Breast epithelium (tissue), 4 donors: ENCODE data around the gene GOLGA6L7. TPM values are rescaled to one million over a fixed set of nuclear protein-coding genes. Genes with fewer than 3 reads are reported as not detected.

ENCODE experiments used
- DNase-seq, 2 donors: peaks; one replicate each; pipeline ENCODE4 v3.0.0-alpha.2; 2019; ENCODE audit warnings: low spot score in 2 of 2
- H3K27ac ChIP-seq, 2 donors: fragments of 200-600 bp; sonication (generic) in 1 of 2; one replicate each; pipeline ENCODE4 v1.5.1; 2016 to 2019; ENCODE audit warnings: mild to moderate bottlenecking in 1 of 2
- H3K27me3 ChIP-seq, 2 donors: fragments of 200-600 bp; sonication (generic) in 1 of 2; one replicate each; pipeline versions ENCODE4 v1.5.1 to v1.6.0; 2017 to 2019; ENCODE audit warnings: control low read depth in 1 of 2, mild to moderate bottlenecking in 1 of 2
- H3K36me3 ChIP-seq: fragments of 200-600 bp; one replicate; pipeline ENCODE4 v1.5.1; 2019
- H3K4me1 ChIP-seq, 2 donors: fragments of 200-600 bp; sonication (generic); one replicate each; pipeline ENCODE4 v1.5.1; 2016 to 2019; ENCODE audit warnings: control low read depth in 1 of 2
- H3K4me3 ChIP-seq, 3 donors: fragments of 200-600 bp; sonication (generic); 1 replicate in 2 of 3; 2 replicates in 1 of 3; pipeline ENCODE4 v1.5.1; 2016 to 2019; ENCODE audit warnings: mild to moderate bottlenecking in 3 of 3, moderate library complexity in 2 of 3
- H3K9me3 ChIP-seq, 2 donors: fragments of 200-600 bp; sonication (generic) in 1 of 2; one replicate each; pipeline ENCODE4 v1.5.1; 2016 to 2019; ENCODE audit warnings: control low read depth in 1 of 2
- POLR2A ChIP-seq: fragments of 450-650 bp; IDR thresholded peaks from one replicate; pipeline ENCODE4 v1.6.1; 2016; ENCODE audit warnings: antibody characterized with exemption, mild to moderate bottlenecking, moderate library complexity
- POLR2AphosphoS5 ChIP-seq, 3 donors: sonication (generic); formaldehyde crosslinking; IDR thresholded peaks; one replicate each; pipeline ENCODE4 v1.6.1; 2017; ENCODE audit warnings: antibody characterized with exemption in 3 of 3
- intact Hi-C: fragments of 100-400 bp; cut with DNase I; formaldehyde crosslinking; loops from one replicate; pipeline ENCODE4 v1.15.1; 2023; ENCODE audit warnings: low total_unique reads
- total RNA-seq, 3 donors: library from RNA; depleted of rRNA; stranded (reverse); fragments of >200 nt; gene quantifications; one replicate each; pipeline ENCODE4 v1.1.0, GENCODE V29; 2016
- TF ChIP-seq, protein P1 (sequence below), 3 donors: fragments of 450-650 bp; IDR thresholded peaks; one replicate each; pipeline ENCODE4 v1.5.1; 2016 to 2017; ENCODE audit warnings: antibody characterized with exemption in 3 of 3, mild to moderate bottlenecking in 3 of 3, moderate library complexity in 3 of 3

Gene GOLGA6L7
- total RNA-seq, 3 donors from 2014 or later, result not detected

DNA sequence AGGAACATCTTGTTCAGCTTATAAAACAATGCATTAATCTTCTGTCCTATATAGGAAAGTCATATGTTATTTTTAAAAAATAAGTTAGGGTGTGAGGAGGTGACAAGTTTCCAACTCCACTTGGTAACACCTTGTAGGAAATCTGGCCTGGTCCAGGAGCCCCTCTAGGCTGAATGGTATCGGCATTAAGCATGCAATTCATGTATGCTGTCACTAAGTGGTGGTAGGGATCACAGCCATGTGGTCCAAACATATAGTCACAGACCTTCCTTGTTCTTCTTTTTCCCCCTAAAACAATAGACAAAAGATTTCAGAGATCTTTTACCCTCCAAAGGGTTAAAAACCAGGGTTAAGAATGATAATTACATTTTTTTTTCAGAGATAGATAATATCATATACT, 33.2 kb upstream of the GOLGA6L7 start:
- no peak for DNase-seq
- Histone ChIP-seq H3K36me3 (no peaks in the 10 kb centered on the region), H3K4me3 (no peak overlapping the region), H3K4me1 (no peaks in the 10 kb centered on the region), H3K9me3 (no peaks in the 10 kb centered on the region), H3K27ac (no peak overlapping the region), H3K27me3 (peaks cover under 1 to 13% of the 10 kb centered on the region in 2 donors)
- TF ChIP-seq, protein P1, sequence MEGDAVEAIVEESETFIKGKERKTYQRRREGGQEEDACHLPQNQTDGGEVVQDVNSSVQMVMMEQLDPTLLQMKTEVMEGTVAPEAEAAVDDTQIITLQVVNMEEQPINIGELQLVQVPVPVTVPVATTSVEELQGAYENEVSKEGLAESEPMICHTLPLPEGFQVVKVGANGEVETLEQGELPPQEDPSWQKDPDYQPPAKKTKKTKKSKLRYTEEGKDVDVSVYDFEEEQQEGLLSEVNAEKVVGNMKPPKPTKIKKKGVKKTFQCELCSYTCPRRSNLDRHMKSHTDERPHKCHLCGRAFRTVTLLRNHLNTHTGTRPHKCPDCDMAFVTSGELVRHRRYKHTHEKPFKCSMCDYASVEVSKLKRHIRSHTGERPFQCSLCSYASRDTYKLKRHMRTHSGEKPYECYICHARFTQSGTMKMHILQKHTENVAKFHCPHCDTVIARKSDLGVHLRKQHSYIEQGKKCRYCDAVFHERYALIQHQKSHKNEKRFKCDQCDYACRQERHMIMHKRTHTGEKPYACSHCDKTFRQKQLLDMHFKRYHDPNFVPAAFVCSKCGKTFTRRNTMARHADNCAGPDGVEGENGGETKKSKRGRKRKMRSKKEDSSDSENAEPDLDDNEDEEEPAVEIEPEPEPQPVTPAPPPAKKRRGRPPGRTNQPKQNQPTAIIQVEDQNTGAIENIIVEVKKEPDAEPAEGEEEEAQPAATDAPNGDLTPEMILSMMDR (IDR thresholded peaks at IDR 0.05), result no peak
- TF ChIP-seq POLR2A (no peak), POLR2AphosphoS5 (IDR thresholded peaks at IDR 0.05) (no peak)
- intact Hi-C loops, result no loop called here

DNA sequence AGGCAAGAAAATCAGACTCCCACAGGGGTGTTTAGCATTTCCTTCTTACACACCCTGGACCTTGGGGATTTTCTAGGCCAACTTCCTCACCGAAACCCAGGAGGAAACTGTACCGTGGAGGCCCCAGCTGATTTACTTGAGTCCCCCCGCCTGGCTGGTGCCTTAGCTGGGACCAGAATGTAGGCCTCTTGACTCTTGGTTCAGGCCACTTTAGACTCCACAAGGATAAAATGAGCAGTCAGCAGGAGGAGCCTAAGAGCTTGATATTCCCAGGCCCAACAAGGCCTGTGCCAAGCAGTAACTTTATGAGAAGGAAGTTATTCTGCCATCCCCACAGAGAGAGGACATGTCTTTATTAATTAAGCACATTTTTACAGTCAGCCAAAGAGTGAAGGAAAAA, 32.7 kb upstream of the GOLGA6L7 start:
- intact Hi-C loops, result no loop called here
- no peaks in the 10 kb centered on the region for H3K9me3 ChIP-seq
- no peaks in the 10 kb centered on the region for H3K36me3 ChIP-seq
- no peak for DNase-seq
- no peaks in the 10 kb centered on the region for H3K4me1 ChIP-seq
- H3K4me3 ChIP-seq, result no peak overlapping the region
- TF ChIP-seq POLR2A (no peak), POLR2AphosphoS5 (IDR thresholded peaks at IDR 0.05) (no peak)
- TF ChIP-seq, protein P1 (IDR thresholded peaks at IDR 0.05), result no peak
- peaks cover 0 to 9% of the 10 kb centered on the region in 2 donors for H3K27me3 ChIP-seq
- no peak overlapping the region for H3K27ac ChIP-seq

DNA sequence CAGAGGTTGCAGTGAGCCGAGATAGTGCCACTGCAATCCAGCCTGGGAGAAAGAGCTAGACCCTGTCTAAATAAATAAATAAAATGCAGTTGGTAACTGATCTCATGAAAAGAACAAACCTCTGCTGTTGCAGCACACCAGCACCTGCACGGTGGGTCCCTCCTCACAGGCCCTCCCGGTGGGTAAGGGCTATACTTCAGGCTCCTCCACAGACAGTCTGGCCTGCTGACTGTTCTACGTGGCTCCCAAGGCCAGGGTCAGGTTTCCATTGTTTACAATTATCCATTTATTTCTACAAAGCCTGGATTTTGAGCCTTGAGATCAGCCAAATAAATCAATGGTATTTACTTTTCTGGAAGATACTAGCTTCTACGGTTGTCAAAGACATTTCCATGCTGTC, 32.2 kb upstream of the GOLGA6L7 start:
- peaks cover 0 to 8% of the 10 kb centered on the region in 2 donors for H3K27me3 ChIP-seq
- intact Hi-C loops, result no loop called here
- no peak overlapping the region for H3K4me3 ChIP-seq
- H3K4me1 ChIP-seq, result no peaks in the 10 kb centered on the region
- TF ChIP-seq, protein P1 (IDR thresholded peaks at IDR 0.05), result no peak
- TF ChIP-seq POLR2A, result no peak
- TF ChIP-seq POLR2AphosphoS5 (IDR thresholded peaks at IDR 0.05), result no peak
- H3K36me3 ChIP-seq, result no peaks in the 10 kb centered on the region
- DNase-seq, result no peak
- H3K27ac ChIP-seq, result no peak overlapping the region
- H3K9me3 ChIP-seq, result no peaks in the 10 kb centered on the region

DNA sequence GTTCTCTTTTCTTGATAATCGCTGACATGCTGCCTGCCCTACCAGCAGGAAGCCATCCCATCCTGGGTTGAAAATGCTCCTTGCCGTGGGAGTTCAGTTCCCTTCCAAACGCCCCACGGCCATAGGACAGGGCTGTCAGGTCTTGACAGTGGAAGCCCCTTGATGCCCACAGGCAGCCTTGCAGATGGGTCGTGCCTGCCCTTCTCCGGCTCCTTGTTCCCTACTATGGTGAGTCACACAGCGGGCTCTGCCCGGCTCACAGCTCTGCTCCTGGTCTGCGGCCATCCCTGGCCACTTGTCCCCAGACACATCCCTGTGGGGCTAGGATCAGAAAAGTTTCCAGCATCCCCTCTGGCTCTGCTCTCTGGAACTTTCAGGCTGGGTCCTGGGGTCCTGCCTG, 31.1 kb upstream of the GOLGA6L7 start:
- no peak for DNase-seq
- no peaks in the 10 kb centered on the region for H3K36me3 ChIP-seq
- TF ChIP-seq POLR2A, result no peak
- no peak for TF ChIP-seq POLR2AphosphoS5 (IDR thresholded peaks at IDR 0.05)
- TF ChIP-seq, protein P1 (IDR thresholded peaks at IDR 0.05), result no peak
- H3K27ac ChIP-seq, result no peak overlapping the region
- no peaks in the 10 kb centered on the region for H3K9me3 ChIP-seq
- intact Hi-C loops, result no loop called here
- H3K27me3 ChIP-seq, result no peaks in the 10 kb centered on the region
- H3K4me3 ChIP-seq, result no peak overlapping the region
- H3K4me1 ChIP-seq, result no peaks in the 10 kb centered on the region

DNA sequence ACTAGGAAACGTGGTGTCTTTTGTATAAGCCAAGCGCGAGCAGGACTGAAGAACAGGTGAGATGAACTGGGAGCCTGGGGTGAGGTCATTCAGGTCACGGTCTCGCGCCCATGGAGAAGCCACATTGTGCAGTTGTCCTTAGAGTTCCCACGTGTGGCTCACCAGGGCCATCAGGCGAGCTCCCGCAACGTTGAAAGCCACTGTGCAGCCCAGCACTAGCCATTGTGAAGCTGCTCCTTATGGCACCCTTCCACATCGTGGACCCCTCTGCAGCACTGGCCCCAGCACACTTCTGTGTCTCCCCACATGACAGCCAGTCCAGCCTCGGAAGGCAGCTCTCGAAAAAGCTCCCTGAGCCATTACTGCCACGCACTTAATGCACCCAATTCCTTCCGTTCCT, 29.8 kb upstream of the GOLGA6L7 start:
- intact Hi-C loops, result no loop called here
- H3K36me3 ChIP-seq, result no peaks in the 10 kb centered on the region
- H3K9me3 ChIP-seq, result no peaks in the 10 kb centered on the region
- no peaks in the 10 kb centered on the region for H3K4me1 ChIP-seq
- TF ChIP-seq POLR2A, result no peak
- TF ChIP-seq, protein P1 (IDR thresholded peaks at IDR 0.05), result no peak
- no peak for TF ChIP-seq POLR2AphosphoS5 (IDR thresholded peaks at IDR 0.05)
- no peak overlapping the region for H3K4me3 ChIP-seq
- no peak for DNase-seq
- H3K27me3 ChIP-seq, result no peaks in the 10 kb centered on the region
- no peak overlapping the region for H3K27ac ChIP-seq
